Prostate gland (tissue), 2 donors: ENCODE data around the gene MBNL2. TPM values are rescaled to one million over a fixed set of nuclear protein-coding genes. Genes with fewer than 3 reads are reported as not detected.

Source experiments
- DNase-seq: peaks from one replicate; pipeline ENCODE4 v3.0.0-alpha.2; 2019; ENCODE audit warnings: low spot score
- H3K27ac ChIP-seq, 2 donors: fragments of 200-600 bp; sonication (generic); 2 replicates each; pipeline ENCODE4 v1.5.1; 2017 to 2019
- H3K27me3 ChIP-seq: fragments of 200-600 bp; sonication (generic); replicated peaks from 2 replicates; pipeline ENCODE4 v1.5.1; 2019; ENCODE audit not compliant: insufficient read depth
- H3K36me3 ChIP-seq, 2 donors: fragments of 200-600 bp; sonication (generic); 1 replicate in 1 of 2; 2 replicates in 1 of 2; pipeline versions ENCODE4 v1.5.1 to v1.8.1; 2017 to 2019
- H3K4me1 ChIP-seq: fragments of 200-600 bp; sonication (generic); replicated peaks from 2 replicates; pipeline ENCODE4 v1.5.1; 2019
- H3K4me3 ChIP-seq, 2 donors: fragments of 200-600 bp; sonication (generic); 2 replicates each; pipeline ENCODE4 v1.5.1; 2017 to 2019
- H3K9me3 ChIP-seq: fragments of 200-600 bp; sonication (generic); 2 replicates; pipeline ENCODE4 v1.5.1; 2017
- POLR2A ChIP-seq: fragments of 450-650 bp; IDR thresholded peaks from one replicate; pipeline ENCODE4 v1.6.1; 2016; ENCODE audit warnings: antibody characterized with exemption, mild to moderate bottlenecking
- POLR2AphosphoS5 ChIP-seq: sonication (generic); formaldehyde crosslinking; IDR thresholded peaks from one replicate; pipeline ENCODE4 v1.6.1; 2017; ENCODE audit warnings: antibody characterized with exemption
- WGBS: methylation state at CpG from one replicate; pipeline ENCODE4 v1.1.5; 2018; 5-methylcytosine and 5-hydroxymethylcytosine counted together
- intact Hi-C: fragments of 100-400 bp; cut with DNase I; formaldehyde crosslinking; loops from one replicate; pipeline ENCODE4 v1.14.2; 2022
- total RNA-seq, 2 donors: library from RNA; depleted of rRNA; stranded (reverse); fragments of >200 nt; gene quantifications; one replicate each; pipeline ENCODE4 v1.1.0, GENCODE V29; 2016
- TF ChIP-seq, protein P1 (sequence below), 4 experiments: fragments of 200-600 bp in 2 of 4; fragments of 450-650 bp in 2 of 4; sonication (generic) in 2 of 4; IDR thresholded peaks; 1 replicate in 3 of 4; 2 replicates in 1 of 4; pipeline ENCODE4 v1.5.1; 2016 to 2019; ENCODE audit warnings: antibody characterized with exemption in 4 of 4, mild to moderate bottlenecking in 2 of 4, moderate library complexity in 2 of 4

Gene MBNL2
- total RNA-seq, 2 donors from 2014 or later, result 59.1 to 85.7 TPM

GRCh38 chr13:97322740-97323342 is 100.7 kb downstream of the MBNL2 start:
- Histone ChIP-seq H3K36me3 (no peaks in the 10 kb centered on the region), H3K27ac (no peak overlapping the region), H3K27me3 (no peaks in the 10 kb centered on the region), H3K4me1 (no peaks in the 10 kb centered on the region), H3K4me3 (no peak overlapping the region), H3K9me3 (no peaks in the 10 kb centered on the region)
- DNase-seq, result no peak
- TF ChIP-seq, protein P1, sequence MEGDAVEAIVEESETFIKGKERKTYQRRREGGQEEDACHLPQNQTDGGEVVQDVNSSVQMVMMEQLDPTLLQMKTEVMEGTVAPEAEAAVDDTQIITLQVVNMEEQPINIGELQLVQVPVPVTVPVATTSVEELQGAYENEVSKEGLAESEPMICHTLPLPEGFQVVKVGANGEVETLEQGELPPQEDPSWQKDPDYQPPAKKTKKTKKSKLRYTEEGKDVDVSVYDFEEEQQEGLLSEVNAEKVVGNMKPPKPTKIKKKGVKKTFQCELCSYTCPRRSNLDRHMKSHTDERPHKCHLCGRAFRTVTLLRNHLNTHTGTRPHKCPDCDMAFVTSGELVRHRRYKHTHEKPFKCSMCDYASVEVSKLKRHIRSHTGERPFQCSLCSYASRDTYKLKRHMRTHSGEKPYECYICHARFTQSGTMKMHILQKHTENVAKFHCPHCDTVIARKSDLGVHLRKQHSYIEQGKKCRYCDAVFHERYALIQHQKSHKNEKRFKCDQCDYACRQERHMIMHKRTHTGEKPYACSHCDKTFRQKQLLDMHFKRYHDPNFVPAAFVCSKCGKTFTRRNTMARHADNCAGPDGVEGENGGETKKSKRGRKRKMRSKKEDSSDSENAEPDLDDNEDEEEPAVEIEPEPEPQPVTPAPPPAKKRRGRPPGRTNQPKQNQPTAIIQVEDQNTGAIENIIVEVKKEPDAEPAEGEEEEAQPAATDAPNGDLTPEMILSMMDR (IDR thresholded peaks at IDR 0.05), result no peak
- intact Hi-C loops, result no loop called here
- 87% methylated on average over 3 of the region's 3 CpGs for WGBS

DNA sequence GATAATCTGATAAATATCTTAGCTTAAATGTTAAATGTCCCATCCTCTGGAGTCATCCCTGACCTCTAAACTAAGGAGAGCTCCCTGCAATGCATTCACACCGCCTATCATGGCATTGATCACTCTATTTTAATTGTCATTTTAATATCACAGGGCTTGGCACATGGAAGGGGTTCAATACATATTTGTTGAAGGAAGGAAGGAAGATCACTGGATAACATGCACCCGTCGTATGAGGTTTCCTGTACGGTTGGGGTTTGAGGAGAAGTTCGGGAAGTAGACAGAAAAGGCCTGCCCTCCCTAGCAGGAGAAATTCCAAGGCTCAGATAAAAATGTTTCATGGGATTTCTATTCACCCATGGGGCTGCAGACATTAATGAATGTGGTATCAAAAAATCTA is 102.0 kb downstream of the MBNL2 start:
- intact Hi-C loops, result no loop called here
- Histone ChIP-seq H3K4me1 (no peaks in the 10 kb centered on the region), H3K4me3 (no peak overlapping the region), H3K27me3 (no peaks in the 10 kb centered on the region), H3K9me3 (no peaks in the 10 kb centered on the region), H3K27ac (no peak overlapping the region), H3K36me3 (no peaks in the 10 kb centered on the region)
- 93% methylated on average over 5 of the region's 5 CpGs for WGBS
- no peak for DNase-seq
- no peak for TF ChIP-seq POLR2A
- no peak for TF ChIP-seq POLR2AphosphoS5
- TF ChIP-seq, protein P1 (IDR thresholded peaks at IDR 0.05), result no peak

GRCh38 chr13:97325738-97326137 is 103.6 kb downstream of the MBNL2 start:
- Histone ChIP-seq H3K36me3 (no peaks in the 10 kb centered on the region), H3K27me3 (no peaks in the 10 kb centered on the region), H3K27ac (no peak overlapping the region), H3K9me3 (no peaks in the 10 kb centered on the region), H3K4me1 (no peaks in the 10 kb centered on the region), H3K4me3 (no peak overlapping the region)
- no peak for DNase-seq
- TF ChIP-seq, protein P1 (IDR thresholded peaks at IDR 0.05), result no peak
- TF ChIP-seq POLR2A (no peak), POLR2AphosphoS5 (no peak)
- intact Hi-C loops, result no loop called here

- intact Hi-C loops, result no loop called here
- Histone ChIP-seq H3K27ac (no peak overlapping the region), H3K4me3 (no peak overlapping the region), H3K4me1 (no peaks in the 10 kb centered on the region), H3K36me3 (no peaks in the 10 kb centered on the region), H3K9me3 (no peaks in the 10 kb centered on the region), H3K27me3 (no peaks in the 10 kb centered on the region)
- TF ChIP-seq, protein P1 (IDR thresholded peaks at IDR 0.05), result no peak
- TF ChIP-seq POLR2AphosphoS5, result no peak
- no peak for TF ChIP-seq POLR2A
- WGBS, result 76% methylated on average over 6 of the region's 6 CpGs
- DNase-seq, result no peak
Measured at GRCh38 chr13:97327086-97327485, 105.0 kb downstream of the MBNL2 start.

DNA sequence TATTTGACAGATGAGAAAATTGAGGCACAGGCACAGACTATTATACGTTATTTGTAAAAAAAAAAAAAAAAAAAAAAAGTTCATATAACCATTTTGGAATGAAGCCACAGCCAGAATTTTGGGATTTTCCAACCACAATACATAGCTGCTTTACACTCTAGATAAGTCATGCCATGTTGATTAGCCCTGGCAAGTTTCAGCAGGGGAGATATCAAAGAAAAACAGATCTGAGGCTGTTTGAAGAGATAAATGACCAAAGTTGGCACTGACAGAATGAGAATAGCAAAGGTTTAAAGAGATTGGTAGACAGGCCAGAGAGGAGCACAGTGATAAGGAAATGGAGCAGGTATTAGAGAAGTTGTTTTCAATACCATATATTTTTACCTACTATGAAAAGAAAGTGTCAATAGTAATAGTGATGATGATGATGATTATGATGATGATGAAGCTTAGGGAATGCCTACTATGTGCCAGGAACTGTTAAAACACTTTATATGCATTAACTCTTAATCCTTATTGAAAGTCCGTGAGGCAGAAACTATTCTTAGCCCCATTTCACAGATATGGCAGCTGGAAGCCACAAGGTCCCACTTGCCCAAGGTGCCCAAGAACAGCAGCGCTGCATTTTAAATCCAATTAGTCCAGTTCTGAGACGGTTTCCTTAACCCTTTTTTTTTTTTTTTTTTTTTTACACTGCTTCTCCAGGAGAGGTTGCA is 105.5 kb downstream of the MBNL2 start:
- TF ChIP-seq, protein P1 (IDR thresholded peaks at IDR 0.05), result no peak
- TF ChIP-seq POLR2A, result no peak
- intact Hi-C loops, result no loop called here
- H3K4me1 ChIP-seq, result no peaks in the 10 kb centered on the region
- DNase-seq, result no peak
- no peak overlapping the region for H3K27ac ChIP-seq
- no peak overlapping the region for H3K4me3 ChIP-seq
- WGBS, result 60% methylated on average over 4 of the region's 4 CpGs
- H3K36me3 ChIP-seq, result no peaks in the 10 kb centered on the region
- H3K27me3 ChIP-seq, result no peaks in the 10 kb centered on the region
- no peaks in the 10 kb centered on the region for H3K9me3 ChIP-seq
